HuH-7.5 (cell line): ENCODE data around the gene CTU2.
A peak's percentile ranks its signal among the peaks of the same experiment; 100 is the strongest.

Experiments
- DNase-seq: peaks from one replicate; pipeline ENCODE4 v3.0.0; 2011; ENCODE audit warnings: low spot score

CTU2 gene

DNA sequence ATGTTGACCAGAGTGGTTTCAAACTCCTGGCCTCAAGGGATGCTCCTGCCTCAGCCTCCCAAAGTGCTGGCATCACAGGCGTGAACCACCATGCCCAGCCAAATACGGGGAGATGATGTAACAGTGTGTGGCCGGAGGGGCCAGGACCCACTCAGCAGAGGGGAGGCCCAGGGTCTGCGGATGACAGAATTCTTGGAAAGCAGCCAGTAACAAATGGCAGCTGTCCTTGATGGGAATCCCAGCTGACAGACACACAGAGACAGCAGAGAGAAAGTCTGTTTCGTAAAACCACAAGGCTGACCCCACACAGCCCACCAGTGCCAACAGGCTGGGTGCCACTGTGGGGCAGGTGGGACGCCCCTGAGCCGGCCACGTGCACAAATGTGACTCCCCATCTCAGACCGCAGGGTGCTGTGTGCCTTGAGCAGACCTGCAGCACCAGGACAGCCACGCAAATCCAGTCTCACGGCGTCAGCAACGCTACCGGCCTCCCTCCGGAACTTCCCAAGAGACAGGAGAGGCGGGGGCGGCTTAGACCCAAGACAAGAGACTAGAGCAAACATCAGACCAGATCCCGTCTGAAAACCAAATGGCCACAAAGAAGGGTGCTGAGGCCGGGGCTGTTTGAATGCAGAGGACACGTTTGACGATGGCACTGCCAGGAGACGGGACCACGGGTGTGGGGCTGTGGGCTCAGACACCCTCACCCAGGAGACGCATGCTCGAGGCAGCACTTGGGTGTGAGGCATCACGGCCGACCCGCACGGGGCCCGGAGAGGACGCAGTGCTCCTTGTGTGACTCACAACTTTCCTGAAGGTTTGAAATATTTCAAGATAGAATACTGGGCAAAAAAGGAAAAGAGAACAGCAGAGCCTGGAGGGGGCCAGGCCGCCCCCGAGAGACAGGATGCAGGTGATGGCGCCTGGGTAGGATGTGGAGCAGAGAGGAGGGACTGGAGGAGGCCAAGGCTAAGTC lies 24.6 kb downstream of the CTU2 start:
- no peak for DNase-seq

DNA sequence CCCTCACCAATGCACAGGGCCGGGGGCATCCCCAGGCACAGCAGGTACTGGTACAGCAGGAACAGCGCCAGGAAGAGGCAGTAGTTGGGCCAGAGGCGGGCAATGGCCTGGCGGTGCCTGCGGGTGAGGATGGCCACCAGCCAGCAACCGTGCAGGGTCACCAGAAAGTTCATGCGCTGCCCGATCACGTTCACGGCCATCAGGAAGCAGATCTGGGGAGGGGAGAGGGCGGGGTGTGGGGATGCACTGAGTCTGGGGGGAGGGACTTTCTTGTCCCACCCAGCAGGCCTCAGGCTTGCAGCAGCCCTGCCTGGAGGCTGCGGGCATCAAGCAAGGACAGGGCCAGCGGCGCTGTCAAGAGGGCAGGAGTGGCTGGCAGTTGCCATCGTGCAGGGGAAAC lies 25.4 kb downstream of the CTU2 start:
- DNase-seq: peak; percentile 93

DNA sequence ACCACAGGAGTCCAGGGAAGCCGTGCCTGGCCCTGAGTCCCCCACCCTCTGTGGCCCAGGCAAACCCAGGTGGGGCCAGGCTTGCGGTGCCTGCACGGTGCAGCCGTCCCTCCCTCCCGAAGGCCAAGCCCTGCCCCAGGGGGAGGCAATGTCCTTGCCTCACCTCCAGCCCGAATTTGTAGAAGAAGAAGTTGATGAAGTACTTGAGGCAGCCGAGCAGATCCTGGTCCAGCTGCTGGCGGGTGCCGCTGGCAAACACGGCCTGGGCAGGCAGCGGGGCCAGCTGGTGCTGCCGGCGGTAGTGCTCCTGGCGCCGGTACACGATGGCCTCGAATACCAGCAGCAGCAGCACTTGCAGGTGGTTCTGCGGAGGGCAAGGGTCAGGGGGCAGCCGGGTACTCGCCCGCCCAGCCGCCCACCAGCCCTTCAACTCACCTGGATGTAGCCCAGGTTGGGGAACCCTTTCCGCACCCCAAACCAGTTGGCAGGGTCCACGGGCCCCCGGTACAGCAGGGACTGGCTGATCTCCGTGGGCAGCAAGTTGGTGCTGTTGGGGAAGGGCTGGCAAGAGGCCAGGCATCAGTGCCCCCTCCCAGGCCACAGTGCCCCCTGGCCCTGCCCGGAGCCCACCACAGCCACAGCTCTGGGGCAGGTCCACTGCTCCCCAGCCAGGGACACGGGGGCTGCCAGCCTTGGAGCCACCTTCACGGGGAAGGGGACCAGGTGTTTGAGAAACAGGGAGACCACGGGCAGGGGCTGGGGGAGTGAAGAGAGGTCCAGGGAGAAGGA lies 26.1 kb downstream of the CTU2 start:
- no peak for DNase-seq

GRCh38 chr16:88732961-88733294 lies 26.6 kb downstream of the CTU2 start:
- no peak for DNase-seq

- no peak for DNase-seq
Measured at GRCh38 chr16:88733630-88734360, 27.5 kb downstream of the CTU2 start.

DNA sequence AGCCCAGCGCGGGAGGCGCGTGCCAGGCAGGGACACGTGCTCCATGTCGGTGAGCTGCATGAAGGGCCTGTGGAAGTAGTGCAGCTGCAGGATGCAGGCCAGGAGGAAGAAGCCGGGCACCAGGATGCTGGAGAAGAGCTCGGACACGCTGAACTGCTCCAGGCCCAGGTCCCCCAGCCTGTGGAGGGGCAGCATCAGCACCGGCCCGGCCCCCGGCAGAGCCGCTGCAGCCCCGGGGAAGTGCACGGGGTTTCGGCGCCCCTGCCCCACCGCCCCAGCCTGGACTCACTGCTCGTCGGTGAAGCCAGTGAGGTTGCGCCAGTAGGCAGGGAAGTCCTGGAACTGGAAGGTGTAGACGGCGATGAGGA lies 28.0 kb downstream of the CTU2 start:
- DNase-seq: no peak

DNA sequence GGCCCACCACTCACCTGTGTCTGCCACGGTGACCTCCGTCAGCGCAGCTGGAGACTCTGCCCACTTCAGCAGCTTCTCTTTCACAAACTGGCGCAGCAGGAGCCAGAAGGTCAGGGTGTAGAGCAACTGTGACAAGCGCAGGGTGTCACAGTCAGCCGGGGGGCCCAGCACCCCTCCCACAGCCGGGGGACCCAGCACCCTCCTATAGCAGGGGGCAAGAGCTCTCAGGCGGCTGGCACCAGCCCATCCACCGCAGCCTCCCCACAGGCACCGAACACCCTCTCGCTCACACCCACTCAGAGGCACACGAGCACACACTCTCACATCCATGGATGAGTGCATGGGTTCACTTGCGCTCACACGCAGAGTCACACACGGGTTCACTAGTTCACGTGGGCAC lies 28.8 kb downstream of the CTU2 start:
- DNase-seq: no peak

- no peak for DNase-seq
Measured at GRCh38 chr16:88735616-88736015, 29.3 kb downstream of the CTU2 start.

DNA sequence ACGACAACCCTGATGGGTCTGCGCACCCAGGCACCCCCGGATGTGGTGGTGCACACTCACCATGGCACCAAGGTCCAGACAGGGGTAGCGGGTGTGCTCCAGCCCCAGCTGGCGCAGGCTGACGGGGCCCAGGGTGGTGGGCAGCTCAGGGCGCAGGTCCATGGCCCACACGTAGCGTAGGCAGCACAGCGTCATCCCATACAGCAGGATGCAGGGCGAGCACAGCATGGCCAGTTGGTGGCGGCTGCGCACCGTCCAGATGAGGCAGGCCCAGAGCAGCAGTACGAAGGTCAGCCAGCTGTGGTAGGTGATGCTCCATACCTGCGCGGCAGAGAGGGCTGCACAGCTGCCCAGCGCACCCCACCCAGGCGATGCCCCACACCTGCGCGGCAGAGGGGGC lies 29.8 kb downstream of the CTU2 start:
- no peak for DNase-seq

DNA sequence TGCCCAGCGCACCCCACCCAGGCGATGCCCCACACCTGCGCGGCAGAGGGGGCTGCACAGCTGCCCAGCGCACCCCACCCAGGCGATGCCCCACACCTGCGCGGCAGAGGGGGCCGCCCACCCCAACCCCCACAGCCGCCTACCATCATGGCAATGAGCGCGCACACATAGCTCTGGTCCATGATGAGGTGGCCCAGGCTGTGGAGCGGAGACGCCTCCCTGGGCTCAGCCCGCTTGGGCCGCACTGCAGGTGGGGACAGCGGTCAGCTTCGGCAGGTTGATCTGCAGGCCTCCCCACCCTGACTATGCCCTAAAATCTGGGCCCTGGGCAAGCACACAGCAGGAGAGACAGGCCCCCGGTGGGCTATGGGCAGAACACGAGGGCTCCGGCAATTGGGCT lies 30.2 kb downstream of the CTU2 start:
- no peak for DNase-seq

- DNase-seq: peak; percentile 96
Measured at GRCh38 chr16:88737298-88738150, 31.2 kb downstream of the CTU2 start.

- DNase-seq: no peak
Measured at GRCh38 chr16:88738151-88739084, 32.1 kb downstream of the CTU2 start.

DNA sequence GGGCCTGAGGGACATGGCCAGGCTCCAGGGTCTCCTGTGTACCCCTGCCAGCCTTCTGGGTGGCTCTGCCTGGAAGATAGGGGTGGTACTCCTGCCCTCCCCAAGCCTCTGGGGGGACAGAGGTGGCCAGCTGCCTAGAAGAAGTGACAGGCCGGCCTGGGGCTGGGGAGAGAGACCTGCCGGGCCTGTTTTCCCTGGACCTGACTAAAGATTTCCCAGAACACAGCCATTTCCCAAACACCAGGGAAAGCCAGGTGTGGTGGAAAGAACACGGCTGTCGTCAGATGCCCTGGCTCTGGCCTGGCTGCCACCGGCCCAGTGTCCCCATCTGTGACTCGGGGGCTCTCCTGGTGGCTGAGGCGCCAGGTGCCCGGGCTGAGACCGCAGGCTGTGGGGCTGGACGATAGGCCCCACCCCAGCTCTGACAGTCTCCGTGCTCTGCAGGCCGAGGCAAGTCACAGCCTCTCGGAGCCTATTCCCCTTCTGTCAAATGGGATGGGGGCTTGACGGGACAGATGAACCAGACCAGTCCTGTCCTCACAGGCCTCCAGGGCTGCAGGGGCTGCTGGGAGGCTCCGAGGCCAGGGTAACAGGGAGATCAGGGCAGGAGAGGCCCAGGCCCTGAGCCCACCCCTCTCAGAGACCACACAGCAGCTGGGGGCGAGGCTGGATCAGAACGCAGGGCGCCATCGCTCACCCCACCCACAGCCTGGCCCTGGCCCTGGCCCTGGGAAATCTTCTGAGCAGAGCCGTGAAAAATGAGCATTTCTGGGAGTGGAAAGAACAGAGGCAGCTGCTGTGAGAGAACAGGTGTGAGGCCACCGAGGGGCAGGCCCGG lies 33.1 kb downstream of the CTU2 start:
- no peak for DNase-seq

GRCh38 chr16:88739977-88740726 lies 33.8 kb downstream of the CTU2 start:
- no peak for DNase-seq

DNA sequence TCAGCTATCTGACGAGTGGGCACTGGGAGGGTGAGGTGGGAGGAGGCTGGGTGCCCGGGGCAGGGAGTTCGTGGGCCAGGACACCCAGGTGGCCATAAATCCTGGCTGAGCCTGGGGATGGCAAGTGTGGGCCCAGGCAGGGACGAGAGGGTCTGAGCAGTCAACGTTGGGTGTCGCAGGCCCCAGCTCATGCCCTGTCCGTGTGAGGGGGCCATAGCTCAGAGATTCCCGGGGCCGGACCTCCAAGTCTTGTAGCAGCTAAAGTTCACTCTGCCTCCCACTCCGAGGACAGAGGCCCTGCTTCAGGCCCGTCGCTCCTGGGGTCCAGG lies 34.4 kb downstream of the CTU2 start:
- no peak for DNase-seq

DNA sequence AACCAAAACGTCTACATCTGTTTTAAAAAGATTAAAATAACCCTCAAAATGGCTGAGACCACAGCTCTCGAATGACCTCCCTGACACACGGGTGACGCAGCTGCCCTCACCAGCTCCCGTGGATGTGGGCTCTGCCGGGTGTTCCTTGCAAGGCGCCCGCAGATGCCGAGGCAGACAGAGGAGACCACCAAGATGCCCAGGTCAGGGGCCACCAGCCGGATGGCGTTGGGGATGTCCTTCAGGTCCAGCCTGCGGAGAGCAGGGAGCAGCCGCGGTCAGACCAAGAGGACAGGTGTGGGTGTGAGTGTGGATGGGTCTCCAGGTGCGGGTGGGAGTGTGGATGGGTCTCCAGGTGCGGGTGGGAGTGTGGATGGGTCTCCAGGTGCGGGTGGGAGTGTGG lies 35.1 kb downstream of the CTU2 start:
- DNase-seq: no peak

- no peak for DNase-seq
Measured at GRCh38 chr16:88742896-88743605, 36.7 kb downstream of the CTU2 start.
